GM12875 (cell line): ENCODE measurements around the gene GAL.

Experiments used
- H3K4me3 ChIP-seq: one replicate; pipeline ENCODE4 v1.5.1; 2011; ENCODE audit warnings: low read depth, low read length, control low read depth
- CTCF ChIP-seq: IDR thresholded peaks from 2 replicates; pipeline ENCODE4 v1.5.1; 2011; ENCODE audit warnings: low read depth, mild to moderate bottlenecking, control low read depth, inconsistent platforms, low read length, moderate library complexity, borderline replicate concordance; ENCODE audit not compliant: insufficient read depth

Gene GAL

GRCh38 chr11:68694431-68695297 lies 10.3 kb downstream of the GAL start:
- no peak overlapping the region for H3K4me3 ChIP-seq
- TF ChIP-seq CTCF: no peak

GRCh38 chr11:68695531-68695930 lies 11.2 kb downstream of the GAL start:
- H3K4me3 ChIP-seq: no peak overlapping the region
- TF ChIP-seq CTCF: no peak

GRCh38 chr11:68698993-68699392 lies 14.6 kb downstream of the GAL start:
- no peak overlapping the region for H3K4me3 ChIP-seq
- no peak for TF ChIP-seq CTCF

GRCh38 chr11:68704887-68705286 lies 20.5 kb downstream of the GAL start:
- H3K4me3 ChIP-seq: no peak overlapping the region
- no peak for TF ChIP-seq CTCF

- no peak overlapping the region for H3K4me3 ChIP-seq
- no peak for TF ChIP-seq CTCF
Measured at GRCh38 chr11:68707527-68707926, 23.2 kb downstream of the GAL start.

GRCh38 chr11:68709062-68709461 lies 24.7 kb downstream of the GAL start:
- H3K4me3 ChIP-seq: no peak overlapping the region
- TF ChIP-seq CTCF: no peak

GRCh38 chr11:68710409-68710808 lies 26.1 kb downstream of the GAL start:
- TF ChIP-seq CTCF: no peak
- no peak overlapping the region for H3K4me3 ChIP-seq
